GM11168 (cell line): Measurements from ENCODE around the gene DCDC2B.
"Not testable (repeated sequence)": the region's sequence is repeated elsewhere in the genome, so short reads cannot be mapped to it uniquely, and the experiment has no call there.

Experiments used
- in situ Hi-C: fragments of 300-500 bp; cut with MboI; formaldehyde crosslinking; loops from one replicate; pipeline ENCODE4 v1.12.0; 2022; ENCODE audit warnings: low sequenced_read_pairs; ENCODE audit not compliant: unreplicated experiment

The DCDC2B gene

DNA sequence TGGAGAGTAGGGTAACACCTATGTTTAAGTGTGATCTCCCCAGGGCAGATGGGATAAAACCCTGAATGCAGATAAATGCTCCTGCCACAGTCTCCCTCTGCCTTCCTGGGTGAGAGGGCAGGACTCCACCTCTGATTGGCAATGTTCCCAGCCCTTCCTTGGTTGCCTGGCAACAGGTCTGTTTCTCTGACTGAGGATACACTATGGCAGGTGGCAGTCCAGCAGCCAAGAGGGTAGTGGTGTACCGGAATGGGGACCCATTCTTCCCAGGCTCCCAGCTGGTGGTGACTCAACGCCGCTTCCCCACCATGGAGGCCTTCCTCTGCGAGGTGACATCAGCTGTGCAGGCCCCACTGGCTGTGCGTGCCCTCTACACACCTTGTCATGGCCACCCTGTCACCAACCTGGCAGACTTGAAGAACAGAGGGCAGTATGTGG, at the start of gene DCDC2B:
Gene DCDC2B, plus strand, starts transcription at position 199 of the 438 bp plus-strand sequence. Its CDS starts 5 bp downstream, at position 204.
- in situ Hi-C loops: loop anchor here (5.0 kb wide), 1 partner anchor 98 kb away; no protein-coding TSS in a partner anchor

DNA sequence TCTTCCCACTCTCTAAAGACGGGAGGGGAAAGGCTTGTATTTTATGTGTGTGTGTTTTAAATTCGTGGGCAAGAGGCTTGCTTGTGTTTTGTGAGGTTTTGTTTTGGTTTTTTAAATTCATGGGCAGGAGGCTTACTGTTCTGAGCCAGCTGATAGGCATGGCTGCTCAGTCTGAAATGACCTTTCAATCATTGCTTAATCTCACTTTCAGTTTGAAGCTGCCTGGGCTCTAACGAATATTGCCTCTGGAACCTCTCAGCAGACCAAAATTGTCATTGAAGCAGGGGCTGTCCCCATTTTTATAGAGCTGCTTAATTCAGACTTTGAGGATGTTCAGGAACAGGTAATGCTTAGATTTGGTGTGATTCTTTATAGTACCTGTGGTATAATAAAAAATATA, 49.7 kb upstream of the DCDC2B start:
- in situ Hi-C loops: no loop called here

DNA sequence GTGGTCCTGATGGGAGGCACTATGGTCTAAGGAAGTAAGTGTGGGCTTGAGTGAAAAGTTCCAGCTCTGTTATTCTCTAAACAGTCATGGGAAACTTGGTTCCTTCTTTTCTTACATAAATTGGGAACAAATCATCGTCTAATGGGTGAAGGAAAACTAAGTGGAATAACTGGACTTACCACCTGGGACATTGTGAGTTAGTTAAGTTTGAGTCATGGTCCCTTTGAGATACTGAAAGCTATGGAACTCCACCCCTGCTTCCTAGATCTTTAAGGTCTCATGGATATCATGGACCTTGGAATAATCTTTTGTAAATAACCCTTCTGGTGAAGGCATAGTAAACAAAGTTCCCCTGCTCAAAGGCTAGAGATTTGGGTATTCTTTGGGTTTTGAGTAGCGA, 45.5 kb upstream of the DCDC2B start:
- in situ Hi-C loops: no loop called here

DNA sequence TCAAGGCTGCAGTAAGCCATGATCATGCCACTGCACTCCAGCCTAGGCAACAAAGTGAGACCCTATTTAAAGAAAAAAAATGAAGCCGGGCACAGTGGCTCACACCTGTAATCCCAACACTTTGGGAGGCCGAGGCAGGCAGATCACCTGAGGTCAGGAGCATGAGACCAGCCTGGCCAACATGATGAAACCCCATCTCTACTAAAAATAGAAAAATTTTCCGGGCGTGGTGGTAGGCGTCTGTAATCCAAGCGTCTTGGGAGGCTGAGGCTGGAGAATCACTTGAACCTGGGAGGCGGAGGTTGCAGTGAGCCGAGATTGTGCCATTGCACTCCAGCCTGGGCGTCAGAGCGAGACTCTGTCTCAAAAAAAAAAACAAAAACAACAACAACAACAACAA, 43.3 kb upstream of the DCDC2B start:
- in situ Hi-C loops: not testable (repeated sequence)

DNA sequence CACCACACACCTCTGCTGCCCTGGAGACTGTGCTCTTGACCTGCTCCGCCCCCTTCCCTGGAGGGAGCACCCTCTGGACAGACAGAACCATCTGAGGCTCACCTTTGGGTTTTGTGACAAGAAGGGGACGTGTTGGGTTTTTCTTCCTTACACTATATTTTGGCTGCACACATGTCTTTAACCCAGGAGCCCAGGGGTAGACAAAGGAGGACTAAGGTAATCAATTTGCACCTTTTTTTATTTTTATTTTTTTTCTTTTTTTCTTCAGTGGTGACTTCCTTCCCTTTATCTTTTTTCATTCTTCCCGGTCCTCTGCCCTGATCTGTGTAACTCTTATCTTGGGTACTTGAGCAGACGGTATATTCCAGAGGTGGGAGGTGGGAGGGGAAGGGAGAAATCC, 37.9 kb upstream of the DCDC2B start:
- in situ Hi-C loops: no loop called here

DNA sequence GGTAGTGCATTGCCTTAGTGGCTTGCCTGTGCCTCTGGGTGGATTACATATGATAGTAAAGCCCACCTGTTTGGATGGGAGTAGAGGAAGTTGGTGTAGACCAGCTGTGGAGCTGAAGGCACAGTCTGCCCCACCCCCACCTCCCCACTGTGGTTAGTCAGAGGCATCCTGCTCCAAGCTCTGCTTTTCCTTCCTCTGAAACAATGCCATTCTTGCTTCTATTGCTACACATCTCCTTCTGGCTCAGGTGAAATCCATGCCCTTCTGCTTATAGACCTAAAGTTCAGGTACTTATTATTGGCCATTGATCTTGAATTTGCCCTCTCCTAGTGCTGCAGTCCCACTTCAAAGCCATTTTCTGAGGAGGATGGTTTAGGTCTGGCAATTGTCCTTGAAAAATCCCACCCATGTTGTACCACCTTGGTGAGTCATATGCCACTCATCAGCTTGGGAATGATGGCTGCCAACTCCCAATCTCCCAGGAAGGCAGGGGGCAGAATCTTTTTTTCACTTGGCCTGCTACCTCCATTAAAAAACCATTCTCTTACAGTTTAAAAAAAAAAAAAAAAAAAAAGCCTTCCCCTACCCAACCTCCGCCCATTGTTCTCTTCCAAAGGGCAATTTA, 36.2 kb upstream of the DCDC2B start:
- in situ Hi-C loops: no loop called here

DNA sequence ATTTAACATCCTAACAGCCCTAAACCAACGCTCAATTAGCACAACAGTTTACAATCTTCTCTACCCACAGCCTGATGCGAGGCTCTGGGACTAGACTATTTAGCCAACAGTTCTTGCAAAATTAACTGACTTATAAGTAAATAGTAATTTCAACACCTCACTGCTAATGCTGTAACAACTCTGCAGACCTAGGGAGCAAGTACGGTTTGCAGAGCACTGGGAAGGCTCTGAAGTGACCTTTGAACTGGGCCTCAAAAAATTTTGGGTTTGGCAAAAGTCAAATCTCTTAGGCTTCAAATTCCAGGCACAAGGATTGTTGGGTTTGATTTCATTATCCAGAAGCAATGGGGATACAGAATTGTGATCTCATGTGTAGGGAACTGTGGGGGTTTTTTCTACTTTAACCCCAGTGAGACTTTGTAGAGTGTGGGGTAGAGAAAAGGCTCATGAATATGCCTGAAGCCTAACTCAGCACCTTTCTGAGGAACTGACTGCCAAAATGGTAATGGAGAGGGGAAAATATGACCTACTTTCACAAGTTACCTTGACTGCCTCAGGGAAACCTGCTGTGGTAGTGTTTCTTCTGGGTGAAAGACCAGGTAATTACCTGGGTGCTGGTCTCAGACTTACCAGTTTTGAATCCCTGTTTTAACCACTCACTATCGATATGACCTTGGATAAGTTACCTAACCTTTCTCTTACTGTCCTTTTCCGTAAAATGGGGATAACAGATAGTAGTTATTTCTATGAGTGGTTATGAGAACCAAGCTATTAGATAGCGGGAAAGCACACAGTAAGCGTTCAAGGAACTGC, 30.3 kb upstream of the DCDC2B start:
- in situ Hi-C loops: no loop called here

DNA sequence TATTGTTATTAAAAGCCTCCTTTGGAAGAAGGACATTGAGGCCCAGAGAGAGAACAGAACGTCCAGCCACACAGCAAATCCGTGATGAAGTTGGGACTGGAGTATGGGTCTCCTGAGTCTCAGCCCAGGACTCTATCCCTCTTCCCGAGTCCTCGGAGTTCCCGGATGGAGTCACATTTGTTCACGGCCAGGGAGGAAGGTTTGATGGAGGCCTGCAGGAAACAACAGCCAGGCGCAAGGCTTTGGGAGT, 29.8 kb upstream of the DCDC2B start:
- in situ Hi-C loops: no loop called here

DNA sequence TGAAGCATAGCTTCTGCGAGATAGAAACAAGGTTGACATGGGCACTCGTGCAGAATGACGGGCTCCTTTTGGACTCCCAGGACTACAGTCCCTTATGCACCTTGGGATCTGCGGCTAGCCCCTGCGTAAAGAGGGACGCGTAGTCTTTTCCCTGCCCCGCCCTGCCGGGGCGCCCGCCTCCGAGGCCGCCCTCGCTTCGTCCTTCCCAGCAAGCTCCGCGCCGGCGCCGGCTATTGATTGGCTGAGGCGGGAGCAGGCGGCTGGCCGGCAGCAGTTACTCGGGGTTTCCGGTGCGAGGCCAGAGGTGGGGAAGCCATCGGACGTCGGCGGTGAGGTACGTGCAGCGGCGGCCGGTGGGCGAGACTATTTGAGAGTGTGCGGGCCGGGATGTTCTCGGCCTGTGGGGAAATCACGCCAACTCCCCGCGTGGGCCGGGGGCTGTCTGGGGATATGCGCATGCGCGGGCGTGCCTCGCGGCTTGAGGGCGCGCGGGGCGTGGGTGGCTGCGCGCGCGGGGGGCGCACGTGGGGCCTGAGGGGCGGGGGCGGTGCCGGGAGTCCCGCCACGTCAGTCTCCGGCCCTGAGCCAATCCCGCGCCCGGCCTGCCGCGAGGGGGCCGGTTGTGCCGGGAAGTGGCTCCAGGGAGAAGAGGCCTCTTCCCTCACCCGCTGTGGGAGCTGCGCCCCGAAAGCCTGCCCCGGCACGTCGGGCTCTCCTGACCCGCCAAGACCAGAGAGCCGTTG, 29.3 kb upstream of the DCDC2B start, which contains the start of gene TXLNA:
Gene TXLNA, plus strand, starts transcription at position 233 of the 743 bp plus-strand sequence. CDS start 671 bp downstream, outside the sequence.
- in situ Hi-C loops: no loop called here

DNA sequence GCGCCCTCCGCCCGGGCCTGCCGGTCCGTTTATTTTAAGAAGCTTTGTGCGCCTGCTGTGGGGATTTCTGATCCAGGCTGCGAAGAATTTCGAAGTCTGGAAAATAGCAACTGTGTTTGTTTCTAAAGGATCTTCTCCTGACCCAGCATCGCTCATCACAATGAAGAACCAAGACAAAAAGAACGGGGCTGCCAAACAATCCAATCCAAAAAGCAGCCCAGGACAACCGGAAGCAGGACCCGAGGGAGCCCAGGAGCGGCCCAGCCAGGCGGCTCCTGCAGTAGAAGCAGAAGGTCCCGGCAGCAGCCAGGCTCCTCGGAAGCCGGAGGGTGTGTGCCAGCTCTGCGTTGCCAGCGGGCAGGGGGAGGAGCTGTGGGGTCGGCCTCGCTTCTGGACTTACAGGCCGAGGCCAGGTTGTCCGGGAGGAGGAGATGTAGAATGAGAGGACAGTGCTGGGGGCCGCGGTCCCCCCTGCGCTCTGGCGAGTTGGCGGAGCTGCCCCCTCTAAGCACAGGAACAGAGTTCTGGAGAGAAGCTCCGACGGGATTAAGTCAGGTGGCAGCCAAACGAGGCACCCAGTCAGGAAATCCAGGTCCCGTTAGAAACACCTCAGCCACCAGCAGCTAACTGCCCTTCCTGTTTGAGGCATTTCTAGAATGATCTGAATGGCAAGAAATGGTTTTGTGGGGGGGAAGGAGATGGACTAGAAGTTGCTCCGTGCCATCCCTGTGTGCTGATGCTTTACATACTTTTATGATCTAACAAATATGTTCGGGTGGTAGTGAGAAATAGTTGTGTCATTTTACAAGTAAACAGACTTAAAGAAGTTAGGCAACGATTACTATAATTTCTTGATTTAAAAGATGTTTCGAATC, 28.5 kb upstream of the DCDC2B start:
- in situ Hi-C loops: no loop called here

DNA sequence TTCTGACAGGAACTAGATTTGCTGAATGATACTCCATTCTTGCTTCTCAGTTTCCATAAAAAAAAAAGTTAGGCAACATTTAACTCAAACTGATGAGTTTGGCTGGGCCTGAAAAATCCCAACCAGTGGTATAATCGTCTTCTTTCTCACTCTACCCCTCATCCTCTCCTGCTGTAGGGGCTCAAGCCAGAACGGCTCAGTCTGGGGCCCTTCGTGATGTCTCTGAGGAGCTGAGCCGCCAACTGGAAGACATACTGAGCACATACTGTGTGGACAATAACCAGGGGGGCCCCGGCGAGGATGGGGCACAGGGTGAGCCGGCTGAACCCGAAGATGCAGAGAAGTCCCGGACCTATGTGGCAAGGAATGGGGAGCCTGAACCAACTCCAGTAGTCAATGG, 27.8 kb upstream of the DCDC2B start:
- in situ Hi-C loops: no loop called here

DNA sequence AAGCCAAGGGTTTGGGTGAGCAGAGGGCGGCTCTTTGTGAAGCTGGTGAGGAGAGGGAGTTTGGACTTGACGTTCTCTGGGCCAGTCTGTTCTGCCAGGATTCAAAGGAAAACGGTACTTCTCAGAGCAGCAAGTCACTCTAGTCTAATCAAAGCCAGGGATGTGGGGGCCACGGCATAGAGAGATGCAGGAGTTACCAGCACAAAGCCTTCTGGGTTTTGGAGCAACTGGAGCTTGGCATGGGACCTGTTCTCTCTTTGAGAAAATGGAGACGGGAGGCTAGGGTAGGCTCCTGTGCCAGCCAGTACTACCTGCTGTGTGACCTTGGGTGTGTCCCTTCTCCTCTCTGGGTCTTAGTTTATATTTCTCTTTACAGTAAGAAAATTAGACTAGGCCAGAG, 27.3 kb upstream of the DCDC2B start:
- in situ Hi-C loops: no loop called here

DNA sequence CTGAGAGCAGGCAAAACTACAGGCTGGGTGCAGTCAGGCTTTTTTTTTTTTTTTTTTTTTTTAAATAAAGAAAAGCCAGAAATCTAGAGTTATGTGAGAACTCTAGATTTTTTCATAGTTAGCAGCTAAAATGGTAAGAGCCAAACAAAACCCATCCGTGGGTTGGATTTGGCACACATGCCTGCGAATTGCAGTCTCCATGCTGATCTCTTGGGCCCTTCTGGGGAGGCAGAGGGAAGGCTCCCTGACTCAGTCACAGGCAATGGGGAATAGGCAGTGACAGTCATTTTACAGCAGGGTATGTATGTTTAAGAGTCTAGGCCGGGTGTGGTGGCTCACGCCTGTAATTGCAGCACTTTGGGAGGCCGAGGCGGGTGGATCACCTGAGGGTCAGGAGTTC, 26.8 kb upstream of the DCDC2B start:
- in situ Hi-C loops: no loop called here

DNA sequence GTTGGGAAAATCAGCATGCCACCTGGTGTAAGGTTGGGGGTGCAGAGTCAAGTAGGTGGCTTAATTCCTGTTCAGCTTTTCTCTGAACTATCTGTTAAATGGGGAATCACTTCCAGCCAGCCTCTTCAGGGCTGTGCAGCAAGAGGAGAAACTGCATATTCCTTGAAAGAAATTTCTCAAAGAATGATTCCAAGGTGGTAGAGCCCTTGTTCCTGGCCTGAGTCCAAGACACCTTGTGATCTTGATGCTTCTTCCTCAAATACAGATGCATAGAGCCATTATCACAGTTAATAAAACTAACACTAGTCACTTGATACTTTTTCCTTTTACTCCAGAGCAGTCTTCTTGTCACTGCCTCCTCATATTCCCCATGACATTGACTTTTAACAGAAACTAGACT, 24.2 kb upstream of the DCDC2B start:
- in situ Hi-C loops: no loop called here

DNA sequence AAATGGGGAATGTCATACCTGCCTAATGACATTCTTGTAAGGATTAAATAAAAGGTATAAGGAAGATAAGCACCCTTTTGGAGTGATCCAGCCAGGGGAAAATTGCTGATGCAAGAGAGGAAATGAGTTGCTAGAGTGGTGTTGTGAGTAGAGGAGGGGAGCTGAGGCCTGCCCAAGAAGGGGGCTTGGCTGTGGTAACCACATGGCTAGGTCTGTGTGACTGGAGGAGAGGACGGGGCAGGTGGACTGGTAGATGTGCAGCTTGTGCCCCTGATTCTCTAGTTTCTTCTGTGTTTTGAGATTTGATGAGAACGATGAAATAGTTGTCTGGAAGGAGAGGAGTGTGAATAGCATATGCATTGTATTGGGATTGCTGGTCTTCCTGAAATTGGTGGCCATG, 22.8 kb upstream of the DCDC2B start:
- in situ Hi-C loops: no loop called here

DNA sequence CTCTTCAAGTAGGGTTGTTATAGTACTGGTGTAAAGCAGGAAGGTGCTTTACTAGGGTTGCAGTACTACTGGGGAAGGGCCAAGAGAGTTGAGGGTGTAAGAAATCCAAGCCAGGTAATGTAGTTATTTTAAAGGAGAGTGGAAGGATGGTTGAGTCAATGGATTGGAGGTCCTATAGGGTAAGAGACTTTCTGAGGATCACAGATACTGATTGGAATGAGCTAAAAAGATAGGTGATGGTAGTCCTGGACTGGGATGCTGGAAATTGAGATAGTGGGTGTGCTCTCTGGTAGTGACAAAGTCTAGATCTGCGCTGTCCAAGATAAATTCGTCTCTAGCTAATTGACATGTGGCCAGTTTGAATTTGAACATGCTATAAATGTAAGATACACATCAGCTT, 22.4 kb upstream of the DCDC2B start:
- in situ Hi-C loops: no loop called here

DNA sequence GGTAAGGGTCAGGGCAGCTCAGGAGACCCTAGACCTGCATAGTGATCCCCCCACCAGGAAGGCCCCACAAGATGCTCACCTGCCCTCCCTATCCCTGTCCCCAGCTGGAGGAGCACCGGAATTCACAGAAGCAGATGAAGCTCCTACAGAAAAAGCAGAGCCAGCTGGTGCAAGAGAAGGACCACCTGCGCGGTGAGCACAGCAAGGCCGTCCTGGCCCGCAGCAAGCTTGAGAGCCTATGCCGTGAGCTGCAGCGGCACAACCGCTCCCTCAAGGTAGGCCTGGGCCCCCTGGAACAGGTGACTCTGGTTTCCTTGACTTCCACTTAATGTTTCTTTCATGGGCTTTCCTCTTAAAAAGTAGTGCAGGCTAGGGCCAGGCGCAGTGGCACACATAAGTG, 21.0 kb upstream of the DCDC2B start:
- in situ Hi-C loops: no loop called here

DNA sequence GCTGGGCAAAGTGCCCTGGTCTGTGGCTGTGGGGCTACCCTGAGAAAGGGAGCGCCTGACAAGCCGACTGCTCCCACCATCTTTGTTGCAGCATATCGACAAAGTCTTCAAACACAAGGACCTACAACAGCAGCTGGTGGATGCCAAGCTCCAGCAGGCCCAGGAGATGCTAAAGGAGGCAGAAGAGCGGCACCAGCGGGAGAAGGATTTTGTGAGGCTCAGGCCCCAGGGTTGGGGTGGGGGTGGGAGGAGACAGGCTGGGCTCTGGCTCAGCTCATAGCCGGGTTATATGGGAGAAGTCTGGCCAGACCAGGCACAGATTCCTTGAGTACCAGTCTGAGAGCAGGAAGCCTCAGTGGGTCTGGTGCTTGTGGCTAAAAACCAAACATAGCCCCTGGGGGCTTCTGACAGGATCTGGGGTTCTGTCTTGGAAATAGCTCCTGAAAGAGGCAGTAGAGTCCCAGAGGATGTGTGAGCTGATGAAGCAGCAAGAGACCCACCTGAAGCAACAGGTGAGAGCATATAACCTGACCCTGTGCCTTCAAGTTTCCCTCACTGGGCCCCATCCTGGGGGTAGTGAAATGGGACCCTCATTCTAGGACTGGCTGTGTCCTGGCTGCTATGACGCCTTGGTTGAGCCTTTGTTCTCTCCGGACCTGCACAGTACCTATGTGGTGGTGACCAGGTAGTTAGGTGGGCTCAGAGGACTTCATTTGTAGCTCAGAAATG, 16.5 kb upstream of the DCDC2B start:
- in situ Hi-C loops: no loop called here

DNA sequence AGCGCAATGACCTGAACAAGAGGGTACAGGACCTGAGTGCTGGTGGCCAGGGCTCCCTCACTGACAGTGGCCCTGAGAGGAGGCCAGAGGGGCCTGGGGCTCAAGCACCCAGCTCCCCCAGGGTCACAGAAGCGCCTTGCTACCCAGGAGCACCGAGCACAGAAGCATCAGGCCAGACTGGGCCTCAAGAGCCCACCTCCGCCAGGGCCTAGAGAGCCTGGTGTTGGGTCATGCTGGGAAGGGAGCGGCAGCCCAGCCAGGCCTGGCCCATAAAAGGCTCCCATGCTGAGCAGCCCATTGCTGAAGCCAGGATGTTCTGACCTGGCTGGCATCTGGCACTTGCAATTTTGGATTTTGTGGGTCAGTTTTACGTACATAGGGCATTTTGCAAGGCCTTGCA, 13.9 kb upstream of the DCDC2B start:
- in situ Hi-C loops: no loop called here

DNA sequence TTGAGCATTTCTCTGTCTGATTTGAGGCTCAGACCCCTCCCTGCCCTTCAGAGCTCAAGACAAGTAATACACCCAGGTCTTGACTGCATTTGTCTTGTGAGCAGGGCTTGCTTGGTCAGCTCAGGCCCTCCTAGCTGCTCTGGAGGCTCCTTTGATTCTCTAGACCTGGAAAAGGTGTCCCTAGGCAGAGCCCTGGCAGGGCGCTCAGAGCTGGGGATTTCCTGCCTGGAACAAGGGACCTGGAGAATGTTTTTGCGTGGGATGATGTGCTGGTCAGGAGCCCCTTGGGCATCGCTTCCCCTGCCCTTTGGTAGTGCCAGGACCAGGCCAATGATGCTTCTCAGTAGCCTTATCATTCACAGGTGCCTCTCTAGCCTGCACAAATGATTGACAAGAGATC, 13.4 kb upstream of the DCDC2B start:
- in situ Hi-C loops: no loop called here
